GM19099 (cell line): ENCODE data around the gene MSANTD3.

Experiments
- POLR2A ChIP-seq: IDR thresholded peaks from 3 replicates; pipeline ENCODE4 v1.6.1; 2011; ENCODE audit warnings: low read depth; ENCODE audit not compliant: insufficient read length; ENCODE audit errors: extremely low read depth

Gene MSANTD3

GRCh38 chr9:100473276-100474081 is 46.5 kb downstream of the MSANTD3 start:
- TF ChIP-seq POLR2A = no peak

DNA sequence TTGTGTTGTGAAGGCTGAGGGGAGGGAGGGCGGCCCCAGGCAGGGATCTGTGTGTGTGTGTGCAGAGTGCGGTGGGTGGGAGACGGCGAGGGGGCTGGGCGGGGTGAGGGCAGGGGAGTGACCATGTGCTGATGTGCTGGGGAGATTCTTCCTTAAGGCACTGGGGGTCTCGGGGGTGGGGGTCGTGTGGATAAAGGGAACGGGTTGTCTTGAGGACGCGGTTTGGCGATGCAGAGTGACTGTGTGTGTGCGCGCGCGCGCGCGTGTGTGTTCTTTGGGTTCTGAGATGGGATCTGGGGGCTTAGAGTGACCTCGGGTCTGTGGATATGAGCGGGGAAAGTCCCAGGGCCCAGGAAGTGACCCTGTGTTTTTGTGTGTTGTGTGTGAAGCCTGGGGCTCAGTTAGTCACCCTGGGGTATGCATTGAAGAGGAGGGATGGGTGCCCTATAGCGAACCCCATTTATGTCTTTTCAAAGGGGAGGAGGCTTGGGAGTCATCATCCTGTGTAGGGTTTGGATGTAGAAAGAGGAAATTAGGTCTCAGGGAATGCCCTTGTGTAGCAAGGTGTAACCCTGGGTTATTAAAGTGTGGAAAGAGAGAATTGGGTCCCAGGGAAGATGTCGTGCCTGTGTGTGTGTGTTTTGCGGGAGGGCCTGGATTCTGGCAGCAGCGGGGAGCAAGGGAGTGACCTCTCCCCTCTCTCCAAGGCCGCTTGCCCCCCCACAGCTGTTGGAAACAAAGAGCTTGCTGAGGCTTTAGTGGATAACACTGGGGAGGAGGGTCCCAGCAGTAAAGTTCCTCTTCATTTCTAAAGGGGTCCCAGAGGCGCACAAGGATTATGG is 47.4 kb downstream of the MSANTD3 start:
- no peak for TF ChIP-seq POLR2A

DNA sequence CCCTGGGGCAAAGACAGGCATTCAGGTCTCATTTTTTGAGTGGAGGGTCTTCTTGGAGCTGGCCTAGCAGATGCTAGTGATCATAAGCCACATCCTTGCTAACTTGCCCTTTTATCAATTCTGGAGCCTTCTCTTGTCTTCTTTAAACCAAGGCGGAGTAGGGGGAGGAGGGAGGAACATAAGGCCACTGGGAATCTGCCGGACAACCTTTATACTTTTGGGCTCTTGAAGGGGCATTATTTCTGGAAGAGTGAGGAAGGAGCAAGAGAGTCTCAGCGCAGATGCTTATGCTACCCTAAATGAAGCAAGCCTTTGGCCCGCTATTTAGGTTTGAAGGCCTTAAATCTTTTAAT is 48.0 kb downstream of the MSANTD3 start:
- no peak for TF ChIP-seq POLR2A

- TF ChIP-seq POLR2A = no peak
These were observed 50.3 kb downstream of the MSANTD3 start for GRCh38 chr9:100477241-100477640.

GRCh38 chr9:100478192-100478591 is 51.2 kb downstream of the MSANTD3 start:
- TF ChIP-seq POLR2A = no peak

DNA sequence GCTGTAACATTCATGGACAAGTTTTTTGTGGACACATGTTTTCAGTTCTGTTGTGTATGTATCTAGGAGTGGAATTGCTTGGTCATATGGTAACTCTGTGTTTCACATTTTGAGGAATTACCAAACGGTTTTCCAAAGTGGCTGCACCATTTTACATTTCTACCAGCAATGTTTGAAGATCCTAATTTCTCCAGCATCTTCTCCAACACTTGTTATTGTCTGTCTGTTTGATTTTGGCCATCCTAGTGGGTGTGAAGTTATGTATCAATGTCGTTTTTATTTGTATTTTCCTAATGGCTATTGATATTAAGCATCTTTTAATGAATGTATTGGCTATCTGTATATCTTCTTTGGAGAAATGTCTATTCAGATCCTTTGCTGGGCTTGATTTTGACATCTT is 52.9 kb downstream of the MSANTD3 start:
- no peak for TF ChIP-seq POLR2A

DNA sequence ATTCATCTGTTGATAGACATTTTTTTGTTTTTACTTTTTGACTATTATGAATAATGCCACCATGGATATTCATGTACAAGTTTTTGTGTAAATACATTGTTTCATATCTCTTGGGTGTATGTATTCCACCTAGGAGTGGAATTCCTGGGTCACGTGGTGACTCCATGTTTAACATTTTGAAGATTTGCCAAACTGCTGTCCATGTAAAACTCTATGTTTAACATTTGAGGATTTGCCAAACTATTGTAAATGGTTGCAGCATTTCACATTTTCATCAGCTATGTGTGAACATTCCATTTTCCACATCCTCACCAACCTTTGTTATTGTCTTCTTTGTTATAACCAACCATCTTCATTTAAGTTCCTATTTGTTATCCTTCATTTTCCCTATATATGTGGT is 58.3 kb downstream of the MSANTD3 start:
- TF ChIP-seq POLR2A = no peak

DNA sequence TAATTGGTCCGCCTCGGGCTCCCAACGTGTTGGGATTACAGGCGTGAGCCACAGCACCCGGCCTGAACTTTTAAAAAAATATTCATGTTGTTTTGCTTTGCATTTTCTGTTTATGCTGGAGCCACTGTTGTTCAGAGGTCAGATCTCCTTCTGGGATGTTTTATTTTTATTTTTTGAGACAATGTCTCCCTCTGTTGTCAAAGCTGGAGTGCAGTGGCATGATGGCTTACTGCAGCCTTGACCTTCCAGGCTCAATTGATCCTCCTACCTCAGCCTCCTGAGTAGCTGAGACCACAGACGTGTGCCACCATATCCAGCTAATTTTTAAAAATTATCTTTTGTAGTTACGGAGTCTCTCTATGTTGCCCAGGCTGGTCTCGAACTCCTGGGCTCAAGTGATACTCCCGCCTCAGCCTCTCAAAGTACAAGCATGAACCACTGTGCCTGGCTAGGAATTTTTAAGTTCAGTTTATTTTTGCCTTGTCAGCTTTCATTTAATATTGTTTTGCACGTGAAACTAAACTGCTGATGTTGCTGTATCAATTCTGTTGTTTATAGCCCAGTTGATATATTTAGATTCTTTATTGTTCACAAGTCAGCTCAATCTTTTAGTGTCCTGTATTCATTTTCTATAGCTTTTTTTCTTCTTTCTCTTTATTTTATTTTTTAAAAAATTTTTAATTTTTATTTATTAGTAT is 59.7 kb downstream of the MSANTD3 start:
- TF ChIP-seq POLR2A = no peak

DNA sequence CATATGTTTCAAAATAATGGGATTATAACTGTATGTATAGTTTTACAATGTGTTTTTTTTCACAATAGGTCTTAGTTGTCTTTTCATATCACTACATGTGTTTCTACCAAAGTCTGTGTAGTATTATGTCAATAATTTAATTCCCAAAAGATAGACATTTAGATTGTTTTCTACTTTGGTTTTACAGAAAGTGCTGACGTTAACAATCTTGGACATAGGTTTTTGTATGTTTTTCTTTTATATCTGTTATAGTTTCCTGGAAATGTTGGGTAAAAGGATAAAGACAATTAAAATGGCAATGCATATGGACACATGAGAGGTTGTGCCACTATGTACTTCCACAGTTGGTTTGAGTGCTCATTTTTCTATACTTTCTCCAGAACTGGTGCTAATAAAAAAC is 61.2 kb downstream of the MSANTD3 start:
- TF ChIP-seq POLR2A = no peak

DNA sequence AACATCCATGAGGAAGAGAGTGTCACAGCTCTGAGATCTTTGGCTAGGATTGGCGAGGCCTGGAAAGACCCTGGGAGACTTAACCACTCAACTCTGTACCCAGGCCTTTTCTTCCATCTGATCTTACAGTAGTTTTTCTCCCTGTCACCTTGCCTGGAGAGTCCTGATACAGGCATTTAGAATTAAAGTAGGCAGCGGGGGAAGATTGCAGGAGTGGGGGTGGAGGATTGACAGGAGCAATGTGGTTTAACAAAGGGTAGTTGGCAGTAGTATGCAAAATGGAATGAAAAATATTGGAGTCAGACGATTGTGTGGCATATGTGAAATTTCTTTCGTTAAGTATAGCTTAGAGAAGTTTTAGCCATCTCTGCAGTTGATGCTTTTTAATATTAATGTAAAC is 62.9 kb downstream of the MSANTD3 start:
- no peak for TF ChIP-seq POLR2A

- TF ChIP-seq POLR2A = no peak
These were observed 66.0 kb downstream of the MSANTD3 start for GRCh38 chr9:100492952-100493351.

DNA sequence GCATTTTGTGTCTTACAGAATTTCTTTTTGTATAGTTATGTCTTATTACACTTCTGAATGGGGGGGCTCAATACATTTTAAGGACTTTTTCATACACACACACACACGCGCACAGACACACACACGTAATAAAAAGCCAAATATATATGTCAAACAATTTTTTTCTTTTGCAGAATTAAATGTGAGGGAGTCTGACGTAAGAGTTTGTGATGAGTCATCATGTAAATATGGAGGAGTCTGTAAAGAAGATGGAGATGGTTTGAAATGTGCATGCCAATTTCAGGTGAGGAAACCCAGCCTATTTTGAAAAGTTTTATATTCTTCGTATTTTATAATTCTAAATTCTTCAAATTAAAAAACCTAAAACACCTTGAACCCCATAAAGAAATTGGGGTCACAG is 71.6 kb downstream of the MSANTD3 start:
- TF ChIP-seq POLR2A = no peak

GRCh38 chr9:100499460-100499859 is 72.5 kb downstream of the MSANTD3 start:
- TF ChIP-seq POLR2A = no peak

GRCh38 chr9:100499866-100500265 is 72.9 kb downstream of the MSANTD3 start:
- TF ChIP-seq POLR2A = no peak
